GM12878 (cell line): ENCODE data around the gene AATF. TPM values are rescaled to one million over a fixed set of nuclear protein-coding genes. Genes with fewer than 3 reads are reported as not detected.

ENCODE experiments used
- ATAC-seq: fragments of 200-7000 bp; cut with Tn5 transposase; 3 replicates; pipeline ENCODE4 v1.9.1; 2020; ENCODE audit warnings: mild to moderate bottlenecking, moderate library complexity
- BruUV-seq: library from RNA; stranded (reverse); fragments of 400-500 nt; replicated peaks from 2 replicates; lab custom pipeline; 2021; lab: Mats Ljungman, UMichigan
- CTCF ChIA-PET: fragments of 300-600 bp; sonication (Branson Sonifier 250); formaldehyde crosslinking; extraction: SDS; loops from one replicate; lab custom pipeline; 2021; ENCODE audit warnings: inconsistent platforms; lab: Yijun Ruan, JAX
- POLR2A ChIA-PET: fragments of 350-600 bp; formaldehyde crosslinking; extraction: SDS; loops from one replicate; lab custom pipeline; 2021; ENCODE audit warnings: inconsistent platforms; lab: Charles Lee
- RAD21 ChIA-PET: fragments of 300-600 bp; sonication (Branson Sonifier 250); formaldehyde crosslinking; loops from one replicate; lab custom pipeline; 2023; ENCODE audit warnings: antibody characterized with exemption; ENCODE audit not compliant: unreplicated experiment; lab: Charles Lee
- SMC1A ChIA-PET: fragments of 300-600 bp; sonication (Branson Sonifier 250); formaldehyde crosslinking; loops from one replicate; lab custom pipeline; 2023; ENCODE audit not compliant: unreplicated experiment, uncharacterized antibody; lab: Charles Lee
- DNase-seq: peaks from one replicate; pipeline ENCODE4 v3.0.0-alpha.2; 2011; ENCODE audit warnings: low read depth, low spot score
- FAIRE-seq: peaks from 3 replicates; lab custom pipeline; 2011; peaks lifted over from hg19 to GRCh38; lab: Jason Lieb, UNC
- H2AFZ ChIP-seq: 2 replicates; pipeline ENCODE4 v1.6.0; 2011; ENCODE audit warnings: low read depth, low read length, control low read depth; ENCODE audit not compliant: control insufficient read depth
- H3K27ac ChIP-seq: 2 replicates; pipeline ENCODE4 v1.5.1; 2011; ENCODE audit warnings: control low read depth; ENCODE audit not compliant: control insufficient read depth, insufficient read depth
- H3K27me3 ChIP-seq, 2 experiments: replicated peaks in 1 of 2; 2 replicates each; pipeline versions ENCODE4 v1.6.0 to v1.6.1; 2011; ENCODE audit warnings: low read length in 1 of 2; ENCODE audit not compliant: control insufficient read depth in 2 of 2, insufficient read depth in 2 of 2
- H3K36me3 ChIP-seq, 2 experiments: 2 replicates each; pipeline ENCODE4 v1.5.1; 2011; ENCODE audit warnings: low read length in 1 of 2; ENCODE audit not compliant: control insufficient read depth in 2 of 2, insufficient read depth in 2 of 2
- H3K4me1 ChIP-seq: 2 replicates; pipeline ENCODE4 v1.6.1; 2011; ENCODE audit warnings: mild to moderate bottlenecking, low read length, moderate library complexity, mixed read lengths; ENCODE audit not compliant: control insufficient read depth, insufficient read depth
- H3K4me2 ChIP-seq: 2 replicates; pipeline ENCODE4 v1.6.0; 2011; ENCODE audit warnings: control low read depth; ENCODE audit not compliant: control insufficient read depth, insufficient read depth
- H3K4me3 ChIP-seq: fragments of 200-600 bp; sonication (generic); 2 replicates; pipeline ENCODE4 v1.5.1; 2016
- H3K79me2 ChIP-seq: 2 replicates; pipeline ENCODE4 v1.6.0; 2011; ENCODE audit warnings: low read length; ENCODE audit not compliant: control insufficient read depth, insufficient read depth
- H3K9ac ChIP-seq: 2 replicates; pipeline ENCODE4 v1.8.0; 2011; ENCODE audit warnings: low read length, control low read depth, mixed read lengths; ENCODE audit not compliant: control insufficient read depth, insufficient read depth
- H3K9me3 ChIP-seq: replicated peaks from 3 replicates; pipeline ENCODE4 v1.5.1; 2011; ENCODE audit warnings: mild to moderate bottlenecking, low read length; ENCODE audit not compliant: control insufficient read depth, insufficient read depth
- H4K20me1 ChIP-seq: 2 replicates; pipeline ENCODE4 v1.6.0; 2011; ENCODE audit not compliant: control insufficient read depth, insufficient read depth
- CHD4 ChIP-seq: fragments of 200-600 bp; sonication (generic); IDR thresholded peaks from 2 replicates; pipeline ENCODE4 v1.6.1; 2016; ENCODE audit warnings: mild to moderate bottlenecking
- GATAD2B ChIP-seq: fragments of 450-650 bp; conservative IDR thresholded peaks from 2 replicates; pipeline ENCODE4 v1.6.1; 2017; ENCODE audit warnings: low read depth, mild to moderate bottlenecking, moderate library complexity
- IKZF2 ChIP-seq, 2 experiments: fragments of 450-650 bp; IDR thresholded peaks; 2 replicates each; pipeline ENCODE4 v1.6.1; 2017; ENCODE audit warnings: mild to moderate bottlenecking in 2 of 2, moderate library complexity in 2 of 2
- MTA2 ChIP-seq: fragments of 450-650 bp; IDR thresholded peaks from 2 replicates; pipeline ENCODE4 v1.6.1; 2016; ENCODE audit warnings: low read depth, mild to moderate bottlenecking, moderate library complexity
- NFXL1 ChIP-seq: fragments of 450-650 bp; IDR thresholded peaks from 2 replicates; pipeline ENCODE4 v1.6.1; 2017; ENCODE audit warnings: antibody characterized with exemption, mild to moderate bottlenecking, borderline replicate concordance
- PAX8 ChIP-seq: fragments of 450-650 bp; IDR thresholded peaks from 2 replicates; pipeline ENCODE4 v1.6.1; 2017; ENCODE audit warnings: mild to moderate bottlenecking, moderate library complexity
- SREBF1 ChIP-seq: IDR thresholded peaks from 2 replicates; pipeline ENCODE4 v1.6.1; 2012; ENCODE audit warnings: mild to moderate bottlenecking, low read length
- SUZ12 ChIP-seq: fragments of 200-600 bp; sonication (generic); IDR thresholded peaks from one replicate; pipeline ENCODE4 v1.6.1; 2018; ENCODE audit warnings: antibody characterized with exemption, mild to moderate bottlenecking; ENCODE audit not compliant: unreplicated experiment
- ZNF384 ChIP-seq: IDR thresholded peaks from 2 replicates; pipeline ENCODE4 v1.6.1; 2012; ENCODE audit warnings: low read depth, mild to moderate bottlenecking, low read length, improper control_type of control experiment, borderline replicate concordance
- WGBS: methylation state at CpG from one replicate; pipeline ENCODE4 v1.1.6; 2016; ENCODE audit warnings: low lambda C conversion rate; ENCODE audit not compliant: insufficient replicate concordance, insufficient coverage; ENCODE audit errors: missing lambda C conversion rate; 5-methylcytosine and 5-hydroxymethylcytosine counted together
- in situ Hi-C: fragments of 300-500 bp; cut with MboI; formaldehyde crosslinking; loops from 9 replicates; pipeline ENCODE4 v1.14.3; 2018; ENCODE audit warnings: mixed read lengths
- intact Hi-C: fragments of 100-400 bp; cut with micrococcal nuclease; formaldehyde crosslinking; loops from one replicate; pipeline ENCODE4 v1.14.2; 2022; ENCODE audit not compliant: unreplicated experiment
- polyA plus RNA-seq, 11 experiments: library from polyadenylated mRNA; depleted of rRNA in 4 of 11; unstranded in 6 of 11; stranded (reverse) in 5 of 11; fragments of >200 nt; fragmentation: Nextera tagmentation in 4 of 11; fragmentation: Illumina TruSeq in 1 of 11; extraction: Ambion mirVana in 4 of 11; extraction: Trizol in 1 of 11; gene quantifications; 1 replicate in 1 of 11; 2 replicates in 10 of 11; pipeline versions ENCODE4 v1.2.1 to v1.2.3, GENCODE V29; 2011 to 2016; ENCODE audit warnings: inconsistent platforms in 2 of 11, missing spikeins in 2 of 11, low read depth in 1 of 11
- total RNA-seq, 4 experiments: library from RNA; depleted of rRNA in 3 of 4; stranded (reverse); fragments of >200 nt in 3 of 4; fragmentation: Illumina TruSeq in 1 of 4; extraction: Trizol in 1 of 4; gene quantifications; 2 replicates each; pipeline versions ENCODE4 v1.2.1 to v1.2.3, GENCODE V29; 2013 to 2021
- TF ChIP-seq, protein P1 (sequence below): fragments of 450-650 bp; IDR thresholded peaks from 2 replicates; pipeline ENCODE4 v1.6.1; 2017; ENCODE audit warnings: mild to moderate bottlenecking, low read depth, inconsistent platforms; ENCODE audit not compliant: poor library complexity, severe bottlenecking
- TF ChIP-seq, protein P2 (sequence below): fragments of 450-650 bp; IDR thresholded peaks from 2 replicates; pipeline ENCODE4 v1.6.1; 2016; ENCODE audit warnings: mild to moderate bottlenecking, moderate library complexity, borderline replicate concordance

AATF gene
- total and polyA plus RNA-seq, 10 of the 15 experiments (the other 5 are each of a cell fraction or from before 2014, with no cell fraction given) = 36.8 to 110 (median 77.9) TPM

DNA sequence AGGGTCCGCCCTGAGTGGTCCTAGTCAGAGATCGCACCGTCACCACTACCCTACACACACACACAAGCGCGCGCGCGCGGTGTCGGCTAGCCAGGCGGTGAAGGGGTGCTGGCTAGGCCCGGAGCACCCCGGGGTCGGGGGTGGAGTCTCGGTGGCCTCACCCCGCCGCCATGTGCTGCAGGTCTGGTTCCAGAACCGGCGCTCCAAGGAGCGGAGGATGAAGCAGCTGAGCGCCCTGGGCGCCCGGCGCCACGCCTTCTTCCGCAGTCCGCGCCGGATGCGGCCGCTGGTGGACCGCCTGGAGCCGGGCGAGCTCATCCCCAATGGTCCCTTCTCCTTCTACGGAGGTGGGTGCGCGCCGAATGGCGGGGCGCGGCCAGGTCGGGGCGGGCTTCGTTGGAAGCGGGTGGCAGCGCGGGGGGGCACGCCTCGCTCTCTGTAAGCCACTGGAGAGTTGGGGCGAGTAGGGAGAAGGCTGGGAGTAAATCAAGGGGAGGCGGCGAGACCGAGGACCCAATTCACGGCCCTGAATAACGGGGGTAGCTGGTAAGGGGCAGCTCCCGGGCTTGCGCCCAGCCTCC, 6.6 kb upstream of the AATF start:
- intact Hi-C loops (loop anchor here (10.0 kb wide), 1 partner anchor 413 kb away; no protein-coding TSS in a partner anchor), in situ Hi-C loops (no loop called here)
- no peak overlapping the region for H2AFZ ChIP-seq
- H3K9ac ChIP-seq = no peak overlapping the region
- CTCF ChIA-PET = no interaction called here
- H4K20me1 ChIP-seq = no peaks in the 10 kb centered on the region
- no peak for ATAC-seq
- DNase-seq = no peak
- FAIRE-seq = no peak
- SMC1A ChIA-PET = no interaction called here
- RAD21 ChIA-PET = no interaction called here
- no peaks in the 10 kb centered on the region for H3K36me3 ChIP-seq
- TF ChIP-seq NFXL1 = no peak
- peak; percentile 31 for TF ChIP-seq SUZ12
- no peak for TF ChIP-seq SREBF1
- no peak overlapping the region for H3K4me2 ChIP-seq
- no peaks in the 10 kb centered on the region; the same call in 2 of the 3 replicates for H3K9me3 ChIP-seq
- POLR2A ChIA-PET = no interaction called here
- no TSS peak for BruUV-seq
- no peaks in the 10 kb centered on the region for H3K79me2 ChIP-seq
- WGBS = 75% methylated on average over 38 of the region's 57 CpGs
- peaks cover 38 to 64% of the 10 kb centered on the region in 2 experiments for H3K27me3 ChIP-seq
- no peaks in the 10 kb centered on the region for H3K4me1 ChIP-seq
- H3K27ac ChIP-seq = no peak overlapping the region
- H3K4me3 ChIP-seq = no peak overlapping the region

DNA sequence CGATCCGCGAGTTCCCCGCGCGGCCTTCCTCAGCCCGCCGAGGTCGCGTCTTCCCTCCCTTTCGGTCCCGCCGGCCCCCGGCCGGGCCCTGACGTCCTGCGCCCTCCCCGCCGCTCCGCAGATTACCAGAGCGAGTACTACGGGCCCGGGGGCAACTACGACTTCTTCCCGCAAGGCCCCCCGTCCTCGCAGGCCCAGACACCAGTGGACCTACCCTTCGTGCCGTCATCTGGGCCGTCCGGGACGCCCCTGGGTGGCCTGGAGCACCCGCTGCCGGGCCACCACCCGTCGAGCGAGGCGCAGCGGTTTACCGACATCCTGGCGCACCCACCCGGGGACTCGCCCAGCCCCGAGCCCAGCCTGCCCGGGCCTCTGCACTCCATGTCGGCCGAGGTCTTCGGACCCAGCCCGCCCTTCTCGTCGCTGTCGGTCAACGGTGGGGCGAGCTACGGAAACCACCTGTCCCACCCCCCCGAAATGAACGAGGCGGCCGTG, 6.1 kb upstream of the AATF start:
- no TSS peak for BruUV-seq
- no peak overlapping the region for H3K4me2 ChIP-seq
- WGBS = 67% methylated on average over 50 of the region's 59 CpGs
- H3K9ac ChIP-seq = no peak overlapping the region
- intact Hi-C loops = loop anchor here (10.0 kb wide), 1 partner anchor 412 kb away; no protein-coding TSS in a partner anchor
- H3K27me3 ChIP-seq = peaks cover 35 to 59% of the 10 kb centered on the region in 2 experiments
- CTCF ChIA-PET = no interaction called here
- no peak overlapping the region for H3K27ac ChIP-seq
- H3K9me3 ChIP-seq = no peaks in the 10 kb centered on the region; the same call in 2 of the 3 replicates
- no peaks in the 10 kb centered on the region for H3K36me3 ChIP-seq
- H3K4me1 ChIP-seq = no peaks in the 10 kb centered on the region; the same call in 1 of the 2 replicates
- RAD21 ChIA-PET = no interaction called here
- H3K4me3 ChIP-seq = no peak overlapping the region
- H2AFZ ChIP-seq = no peak overlapping the region
- ATAC-seq (no peak), FAIRE-seq (no peak), DNase-seq (no peak)
- in situ Hi-C loops = no loop called here
- H4K20me1 ChIP-seq = no peaks in the 10 kb centered on the region
- H3K79me2 ChIP-seq = no peaks in the 10 kb centered on the region
- SMC1A ChIA-PET = no interaction called here
- POLR2A ChIA-PET = no interaction called here
- TF ChIP-seq, protein P1, sequence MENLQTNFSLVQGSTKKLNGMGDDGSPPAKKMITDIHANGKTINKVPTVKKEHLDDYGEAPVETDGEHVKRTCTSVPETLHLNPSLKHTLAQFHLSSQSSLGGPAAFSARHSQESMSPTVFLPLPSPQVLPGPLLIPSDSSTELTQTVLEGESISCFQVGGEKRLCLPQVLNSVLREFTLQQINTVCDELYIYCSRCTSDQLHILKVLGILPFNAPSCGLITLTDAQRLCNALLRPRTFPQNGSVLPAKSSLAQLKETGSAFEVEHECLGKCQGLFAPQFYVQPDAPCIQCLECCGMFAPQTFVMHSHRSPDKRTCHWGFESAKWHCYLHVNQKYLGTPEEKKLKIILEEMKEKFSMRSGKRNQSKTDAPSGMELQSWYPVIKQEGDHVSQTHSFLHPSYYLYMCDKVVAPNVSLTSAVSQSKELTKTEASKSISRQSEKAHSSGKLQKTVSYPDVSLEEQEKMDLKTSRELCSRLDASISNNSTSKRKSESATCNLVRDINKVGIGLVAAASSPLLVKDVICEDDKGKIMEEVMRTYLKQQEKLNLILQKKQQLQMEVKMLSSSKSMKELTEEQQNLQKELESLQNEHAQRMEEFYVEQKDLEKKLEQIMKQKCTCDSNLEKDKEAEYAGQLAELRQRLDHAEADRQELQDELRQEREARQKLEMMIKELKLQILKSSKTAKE = no peak
- TF ChIP-seq IKZF2 (IDR thresholded peaks at IDR 0.05) (no peak), GATAD2B (no peak), PAX8 (no peak), CHD4 (no peak), ZNF384 (no peak), MTA2 (no peak)
- TF ChIP-seq, protein P2, sequence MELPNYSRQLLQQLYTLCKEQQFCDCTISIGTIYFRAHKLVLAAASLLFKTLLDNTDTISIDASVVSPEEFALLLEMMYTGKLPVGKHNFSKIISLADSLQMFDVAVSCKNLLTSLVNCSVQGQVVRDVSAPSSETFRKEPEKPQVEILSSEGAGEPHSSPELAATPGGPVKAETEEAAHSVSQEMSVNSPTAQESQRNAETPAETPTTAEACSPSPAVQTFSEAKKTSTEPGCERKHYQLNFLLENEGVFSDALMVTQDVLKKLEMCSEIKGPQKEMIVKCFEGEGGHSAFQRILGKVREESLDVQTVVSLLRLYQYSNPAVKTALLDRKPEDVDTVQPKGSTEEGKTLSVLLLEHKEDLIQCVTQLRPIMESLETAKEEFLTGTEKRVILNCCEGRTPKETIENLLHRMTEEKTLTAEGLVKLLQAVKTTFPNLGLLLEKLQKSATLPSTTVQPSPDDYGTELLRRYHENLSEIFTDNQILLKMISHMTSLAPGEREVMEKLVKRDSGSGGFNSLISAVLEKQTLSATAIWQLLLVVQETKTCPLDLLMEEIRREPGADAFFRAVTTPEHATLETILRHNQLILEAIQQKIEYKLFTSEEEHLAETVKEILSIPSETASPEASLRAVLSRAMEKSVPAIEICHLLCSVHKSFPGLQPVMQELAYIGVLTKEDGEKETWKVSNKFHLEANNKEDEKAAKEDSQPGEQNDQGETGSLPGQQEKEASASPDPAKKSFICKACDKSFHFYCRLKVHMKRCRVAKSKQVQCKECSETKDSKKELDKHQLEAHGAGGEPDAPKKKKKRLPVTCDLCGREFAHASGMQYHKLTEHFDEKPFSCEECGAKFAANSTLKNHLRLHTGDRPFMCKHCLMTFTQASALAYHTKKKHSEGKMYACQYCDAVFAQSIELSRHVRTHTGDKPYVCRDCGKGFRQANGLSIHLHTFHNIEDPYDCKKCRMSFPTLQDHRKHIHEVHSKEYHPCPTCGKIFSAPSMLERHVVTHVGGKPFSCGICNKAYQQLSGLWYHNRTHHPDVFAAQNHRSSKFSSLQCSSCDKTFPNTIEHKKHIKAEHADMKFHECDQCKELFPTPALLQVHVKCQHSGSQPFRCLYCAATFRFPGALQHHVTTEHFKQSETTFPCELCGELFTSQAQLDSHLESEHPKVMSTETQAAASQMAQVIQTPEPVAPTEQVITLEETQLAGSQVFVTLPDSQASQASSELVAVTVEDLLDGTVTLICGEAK = no peak
